HCT116 (cell line): ENCODE data around the gene JAK1. TPM values are rescaled to one million over a fixed set of nuclear protein-coding genes. Genes with fewer than 3 reads are reported as not detected.

ENCODE experiments used
- ATAC-seq: fragments of 200-7000 bp; cut with Tn5 transposase; 2 replicates; pipeline ENCODE4 v1.9.1; 2020; ENCODE audit warnings: mild to moderate bottlenecking, moderate library complexity
- BruUV-seq: library from RNA; stranded (reverse); fragments of 400-500 nt; replicated peaks from 2 replicates; lab custom pipeline; 2021; lab: Mats Ljungman, UMichigan
- CTCF ChIA-PET: fragments of 300-600 bp; sonication (Branson Sonifier 250); formaldehyde crosslinking; loops from one replicate; lab custom pipeline; 2021; ENCODE audit warnings: antibody characterized with exemption; lab: Charles Lee
- POLR2A ChIA-PET: fragments of 300-600, 350-600 bp; sonication (Branson Sonifier 250); formaldehyde crosslinking; loops from one replicate; lab custom pipeline; 2021; ENCODE audit warnings: antibody characterized with exemption; lab: Charles Lee
- RAD21 ChIA-PET, 2 experiments: fragments of 300-600 bp; sonication (Branson Sonifier 250); formaldehyde crosslinking; loops; one replicate each; lab custom pipeline; 2023; ENCODE audit warnings: low total read pairs in 2 of 2; ENCODE audit not compliant: uncharacterized antibody in 2 of 2, unreplicated experiment in 2 of 2, low non-redundant PET in 1 of 2; lab: Charles Lee
- DNase-seq: peaks from one replicate; pipeline ENCODE4 v3.0.0-alpha.2; 2010; ENCODE audit warnings: low read depth, low spot score
- H2AFZ ChIP-seq: fragments of 200-600 bp; shearing (Covaris generic), sonication (generic); 2 replicates; pipeline ENCODE4 v1.6.1; 2017; ENCODE audit warnings: low read depth, mixed run types, mixed read lengths, antibody characterized with exemption, low read length; ENCODE audit not compliant: poor library complexity, severe bottlenecking
- H3K27ac ChIP-seq: 2 replicates; pipeline ENCODE4 v1.5.1; 2012; ENCODE audit warnings: low read depth, low read length
- H3K27me3 ChIP-seq: fragments of 200-600 bp; sonication (generic); 2 replicates; pipeline ENCODE4 v1.6.1; 2016; ENCODE audit warnings: mixed run types, low read length, mixed read lengths; ENCODE audit not compliant: insufficient read depth
- H3K36me3 ChIP-seq, 2 experiments: fragments of 200-500 bp in 1 of 2; fragments of 200-600 bp in 1 of 2; sonication (Bioruptor generic) in 1 of 2; sonication (generic) in 1 of 2; 2 replicates each; pipeline versions ENCODE4 v1.5.1 to v1.6.1; 2014 to 2016; ENCODE audit warnings: low read length in 2 of 2, inconsistent platforms in 1 of 2, mixed read lengths in 1 of 2, mixed run types in 1 of 2; ENCODE audit not compliant: insufficient read depth in 2 of 2, control insufficient read depth in 1 of 2
- H3K4me1 ChIP-seq, 2 experiments: fragments of 200-600 bp in 1 of 2; sonication (generic) in 1 of 2; 2 replicates each; pipeline versions ENCODE4 v1.5.1 to v1.6.1; 2012 to 2017; ENCODE audit warnings: low read length in 2 of 2, inconsistent platforms in 1 of 2, mild to moderate bottlenecking in 1 of 2, mixed read lengths in 1 of 2, mixed run types in 1 of 2, moderate library complexity in 1 of 2; ENCODE audit not compliant: insufficient read depth in 2 of 2, control insufficient read depth in 1 of 2
- H3K4me2 ChIP-seq: fragments of 200-600 bp; sonication (generic); 2 replicates; pipeline ENCODE4 v1.6.1; 2017; ENCODE audit warnings: mixed run types, low read length, mixed read lengths
- H3K4me3 ChIP-seq, 2 experiments: fragments of 200-600 bp in 1 of 2; sonication (generic) in 1 of 2; replicated peaks in 1 of 2; 2 replicates each; pipeline ENCODE4 v1.5.1; 2011 to 2016; ENCODE audit warnings: low read length in 2 of 2, control low read depth in 1 of 2, low read depth in 1 of 2, mild to moderate bottlenecking in 1 of 2, mixed read lengths in 1 of 2, mixed run types in 1 of 2
- H3K79me2 ChIP-seq: fragments of 200-600 bp; sonication (generic); 2 replicates; pipeline ENCODE4 v1.6.1; 2017; ENCODE audit warnings: mild to moderate bottlenecking, mixed run types, low read length, moderate library complexity, mixed read lengths; ENCODE audit not compliant: insufficient read depth
- H3K9ac ChIP-seq: fragments of 200-600 bp; sonication (generic); 2 replicates; pipeline ENCODE4 v1.6.1; 2016; ENCODE audit warnings: low read length, mixed read lengths
- H3K9me2 ChIP-seq: fragments of 200-600 bp; sonication (generic), shearing (Covaris generic); 2 replicates; pipeline ENCODE4 v1.6.1; 2017; ENCODE audit warnings: mixed run types, mild to moderate bottlenecking, moderate library complexity; ENCODE audit not compliant: insufficient read depth
- H3K9me3 ChIP-seq, 2 experiments: fragments of 200-500 bp in 1 of 2; fragments of 200-600 bp in 1 of 2; sonication (Bioruptor generic) in 1 of 2; sonication (generic) in 1 of 2; 2 replicates each; pipeline ENCODE4 v1.6.1; 2014 to 2017; ENCODE audit warnings: low read length in 2 of 2, mixed read lengths in 2 of 2, inconsistent platforms in 1 of 2, low read depth in 1 of 2, mild to moderate bottlenecking in 1 of 2, mixed run types in 1 of 2, moderate library complexity in 1 of 2; ENCODE audit not compliant: control insufficient read depth in 1 of 2, insufficient read depth in 1 of 2
- H4K20me1 ChIP-seq: fragments of 200-600 bp; sonication (generic), shearing (Covaris generic); 2 replicates; pipeline ENCODE4 v1.6.1; 2017; ENCODE audit warnings: mixed run types, mild to moderate bottlenecking, moderate library complexity; ENCODE audit not compliant: insufficient read depth
- CBX3 ChIP-seq: IDR thresholded peaks from 2 replicates; pipeline ENCODE4 v1.6.1; 2012; ENCODE audit warnings: low read depth
- CEBPB ChIP-seq: IDR thresholded peaks from 2 replicates; pipeline ENCODE4 v1.6.1; 2012; ENCODE audit warnings: low read depth
- EGR1 ChIP-seq: IDR thresholded peaks from 2 replicates; pipeline ENCODE4 v1.6.1; 2012; ENCODE audit warnings: low read depth
- EZH2phosphoT487 ChIP-seq: fragments of 200-600 bp; IDR thresholded peaks from 2 replicates; pipeline ENCODE4 v1.6.1; 2018; ENCODE audit warnings: antibody characterized with exemption, borderline replicate concordance
- FOSL1 ChIP-seq: IDR thresholded peaks from 2 replicates; pipeline ENCODE4 v1.6.1; 2012; ENCODE audit warnings: low read depth
- JUND ChIP-seq: IDR thresholded peaks from 2 replicates; pipeline ENCODE4 v1.6.1; 2012
- POLR2A ChIP-seq: IDR thresholded peaks from 2 replicates; pipeline ENCODE4 v1.7.0; 2011; ENCODE audit warnings: borderline replicate concordance; ENCODE audit not compliant: insufficient read depth, insufficient read length; ENCODE audit errors: extremely low read depth
- TCF7L2 ChIP-seq: IDR thresholded peaks from 2 replicates; pipeline ENCODE4 v1.7.0; 2011; ENCODE audit warnings: borderline replicate concordance, inconsistent platforms; ENCODE audit not compliant: insufficient read depth, insufficient read length; ENCODE audit errors: extremely low read depth
- YY1 ChIP-seq: IDR thresholded peaks from 2 replicates; pipeline ENCODE4 v1.6.1; 2011; ENCODE audit warnings: low read length, low read depth, moderate library complexity, mild to moderate bottlenecking; ENCODE audit not compliant: insufficient replicate concordance; ENCODE audit errors: extremely low read depth
- ZFX ChIP-seq: fragments of 450-650 bp; IDR thresholded peaks from 2 replicates; pipeline ENCODE4 v1.6.1; 2017
- ZNF274 ChIP-seq: fragments of 200-500 bp; sonication (Bioruptor generic); IDR thresholded peaks from 2 replicates; pipeline ENCODE4 v1.6.1; 2014; ENCODE audit warnings: mild to moderate bottlenecking, low read depth, low read length, inconsistent platforms
- intact Hi-C: fragments of 100-400 bp; cut with micrococcal nuclease; formaldehyde crosslinking; loops from 2 replicates; pipeline ENCODE4 v1.10.0; 2022
- total RNA-seq: library from RNA; stranded (reverse); gene quantifications from one replicate; pipeline ENCODE4 v1.2.1, GENCODE V29; 2021; ENCODE audit not compliant: unreplicated experiment
- TF ChIP-seq, protein P1 (sequence below): IDR thresholded peaks from 2 replicates; pipeline ENCODE4 v1.6.1; 2012
- TF ChIP-seq, protein P2 (sequence below), 3 experiments: fragments of 200-600 bp in 1 of 3; sonication (generic) in 1 of 3; IDR thresholded peaks in 2 of 3; conservative IDR thresholded peaks in 1 of 3; 2 replicates each; pipeline ENCODE4 v1.5.1; 2012 to 2017; ENCODE audit warnings: low read depth in 2 of 3, low read length in 2 of 3, antibody characterized with exemption in 1 of 3, borderline replicate concordance in 1 of 3, control low read depth in 1 of 3, mild to moderate bottlenecking in 1 of 3, mixed read lengths in 1 of 3, mixed run types in 1 of 3, moderate library complexity in 1 of 3; ENCODE audit not compliant: insufficient read depth in 1 of 3
- TF ChIP-seq, protein P3 (sequence below): IDR thresholded peaks from 2 replicates; pipeline ENCODE4 v1.6.1; 2012; ENCODE audit warnings: low read depth

Gene JAK1
- total RNA-seq, 1 experiment from 2014 or later = 53.2 TPM

DNA sequence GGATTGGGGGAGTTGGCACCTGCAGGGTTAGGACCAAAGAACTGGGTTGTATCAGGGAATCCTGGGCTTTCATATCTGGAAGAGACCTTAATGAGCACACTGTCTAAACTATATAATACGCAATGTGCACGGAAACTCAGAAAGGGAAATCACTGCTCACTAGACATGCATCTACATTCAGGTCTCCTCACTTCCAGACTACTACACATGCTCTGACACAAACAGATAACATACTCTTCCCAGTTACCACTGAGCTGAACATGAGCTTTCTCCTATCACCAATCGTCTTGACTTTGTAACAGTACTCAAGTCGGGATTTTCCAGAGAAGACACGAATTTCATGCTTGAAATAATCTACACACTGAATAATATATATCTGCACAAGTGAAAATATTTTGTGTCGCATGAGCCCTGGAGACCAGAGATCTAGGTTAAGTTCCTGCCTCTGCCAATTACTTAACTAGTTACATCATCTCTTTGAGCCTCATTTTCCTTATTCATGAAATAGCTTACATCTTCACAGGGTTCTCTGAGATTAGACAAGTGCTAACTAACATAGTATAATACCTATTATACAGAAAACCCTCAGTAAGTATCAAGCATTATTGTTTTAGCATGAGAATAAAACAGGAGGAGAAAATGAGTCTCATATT is 101.1 kb downstream of the JAK1 start:
- no peaks in the 10 kb centered on the region; a peak in 1 of 4 replicates for H3K36me3 ChIP-seq
- H3K9me3 ChIP-seq = no peaks in the 10 kb centered on the region
- no peaks in the 10 kb centered on the region for H3K27me3 ChIP-seq
- no peak overlapping the region for H3K27ac ChIP-seq
- no peak for DNase-seq
- peaks cover 7 to 10% of the 10 kb centered on the region in 2 experiments; a peak in 3 of 4 replicates for H3K4me1 ChIP-seq
- no peak overlapping the region for H3K9ac ChIP-seq
- POLR2A ChIA-PET = no interaction called here
- CTCF ChIA-PET = no interaction called here
- ATAC-seq = no peak
- BruUV-seq = no TSS peak
- no peak overlapping the region for H3K4me3 ChIP-seq
- H3K9me2 ChIP-seq = no peaks in the 10 kb centered on the region
- intact Hi-C loops = loop anchor here (10.0 kb wide), 1 partner anchor 100 kb away; the partner anchor contains the start of gene JAK1
- H4K20me1 ChIP-seq = no peaks in the 10 kb centered on the region
- no peak overlapping the region for H3K4me2 ChIP-seq
- H2AFZ ChIP-seq = no peak overlapping the region
- RAD21 ChIA-PET = interaction anchor here in 1 of 2 experiments (0.6 kb wide), 1 partner anchor 104 kb away, joined by 4 read pairs; no protein-coding TSS in a partner anchor
- no peak for TF ChIP-seq ZNF274
- TF ChIP-seq EGR1 = no peak
- TF ChIP-seq FOSL1 = no peak
- TF ChIP-seq ZFX = no peak
- no peak for TF ChIP-seq CBX3
- TF ChIP-seq JUND = no peak
- no peak for TF ChIP-seq EZH2phosphoT487
- TF ChIP-seq, protein P1, sequence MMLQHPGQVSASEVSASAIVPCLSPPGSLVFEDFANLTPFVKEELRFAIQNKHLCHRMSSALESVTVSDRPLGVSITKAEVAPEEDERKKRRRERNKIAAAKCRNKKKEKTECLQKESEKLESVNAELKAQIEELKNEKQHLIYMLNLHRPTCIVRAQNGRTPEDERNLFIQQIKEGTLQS = no peak
- no peak for TF ChIP-seq TCF7L2
- TF ChIP-seq YY1 = no peak
- TF ChIP-seq, protein P2, sequence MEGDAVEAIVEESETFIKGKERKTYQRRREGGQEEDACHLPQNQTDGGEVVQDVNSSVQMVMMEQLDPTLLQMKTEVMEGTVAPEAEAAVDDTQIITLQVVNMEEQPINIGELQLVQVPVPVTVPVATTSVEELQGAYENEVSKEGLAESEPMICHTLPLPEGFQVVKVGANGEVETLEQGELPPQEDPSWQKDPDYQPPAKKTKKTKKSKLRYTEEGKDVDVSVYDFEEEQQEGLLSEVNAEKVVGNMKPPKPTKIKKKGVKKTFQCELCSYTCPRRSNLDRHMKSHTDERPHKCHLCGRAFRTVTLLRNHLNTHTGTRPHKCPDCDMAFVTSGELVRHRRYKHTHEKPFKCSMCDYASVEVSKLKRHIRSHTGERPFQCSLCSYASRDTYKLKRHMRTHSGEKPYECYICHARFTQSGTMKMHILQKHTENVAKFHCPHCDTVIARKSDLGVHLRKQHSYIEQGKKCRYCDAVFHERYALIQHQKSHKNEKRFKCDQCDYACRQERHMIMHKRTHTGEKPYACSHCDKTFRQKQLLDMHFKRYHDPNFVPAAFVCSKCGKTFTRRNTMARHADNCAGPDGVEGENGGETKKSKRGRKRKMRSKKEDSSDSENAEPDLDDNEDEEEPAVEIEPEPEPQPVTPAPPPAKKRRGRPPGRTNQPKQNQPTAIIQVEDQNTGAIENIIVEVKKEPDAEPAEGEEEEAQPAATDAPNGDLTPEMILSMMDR (IDR thresholded peaks at IDR 0.05 in 2 of 3, conservative IDR thresholded peaks at IDR 0.05 in 1 of 3; ENCODE audit: borderline replicate concordance in 1 of 3, insufficient read depth in 1 of 3, low read depth in 2 of 3, low read length in 2 of 3) = no peak
- TF ChIP-seq POLR2A = no peak
- TF ChIP-seq, protein P3, sequence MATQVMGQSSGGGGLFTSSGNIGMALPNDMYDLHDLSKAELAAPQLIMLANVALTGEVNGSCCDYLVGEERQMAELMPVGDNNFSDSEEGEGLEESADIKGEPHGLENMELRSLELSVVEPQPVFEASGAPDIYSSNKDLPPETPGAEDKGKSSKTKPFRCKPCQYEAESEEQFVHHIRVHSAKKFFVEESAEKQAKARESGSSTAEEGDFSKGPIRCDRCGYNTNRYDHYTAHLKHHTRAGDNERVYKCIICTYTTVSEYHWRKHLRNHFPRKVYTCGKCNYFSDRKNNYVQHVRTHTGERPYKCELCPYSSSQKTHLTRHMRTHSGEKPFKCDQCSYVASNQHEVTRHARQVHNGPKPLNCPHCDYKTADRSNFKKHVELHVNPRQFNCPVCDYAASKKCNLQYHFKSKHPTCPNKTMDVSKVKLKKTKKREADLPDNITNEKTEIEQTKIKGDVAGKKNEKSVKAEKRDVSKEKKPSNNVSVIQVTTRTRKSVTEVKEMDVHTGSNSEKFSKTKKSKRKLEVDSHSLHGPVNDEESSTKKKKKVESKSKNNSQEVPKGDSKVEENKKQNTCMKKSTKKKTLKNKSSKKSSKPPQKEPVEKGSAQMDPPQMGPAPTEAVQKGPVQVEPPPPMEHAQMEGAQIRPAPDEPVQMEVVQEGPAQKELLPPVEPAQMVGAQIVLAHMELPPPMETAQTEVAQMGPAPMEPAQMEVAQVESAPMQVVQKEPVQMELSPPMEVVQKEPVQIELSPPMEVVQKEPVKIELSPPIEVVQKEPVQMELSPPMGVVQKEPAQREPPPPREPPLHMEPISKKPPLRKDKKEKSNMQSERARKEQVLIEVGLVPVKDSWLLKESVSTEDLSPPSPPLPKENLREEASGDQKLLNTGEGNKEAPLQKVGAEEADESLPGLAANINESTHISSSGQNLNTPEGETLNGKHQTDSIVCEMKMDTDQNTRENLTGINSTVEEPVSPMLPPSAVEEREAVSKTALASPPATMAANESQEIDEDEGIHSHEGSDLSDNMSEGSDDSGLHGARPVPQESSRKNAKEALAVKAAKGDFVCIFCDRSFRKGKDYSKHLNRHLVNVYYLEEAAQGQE = no peak
- no peak for TF ChIP-seq CEBPB
- H3K79me2 ChIP-seq = no peaks in the 10 kb centered on the region
